ENCODE measurements around the gene PRSS56. TPM values are rescaled to one million over a fixed set of nuclear protein-coding genes. Genes with fewer than 3 reads are reported as not detected.

PRSS56 gene
- total and polyA plus RNA-seq, 2 of the 13 experiments (the other 11 are each of a cell fraction or from before 2014, with no cell fraction given): not detected

DNA sequence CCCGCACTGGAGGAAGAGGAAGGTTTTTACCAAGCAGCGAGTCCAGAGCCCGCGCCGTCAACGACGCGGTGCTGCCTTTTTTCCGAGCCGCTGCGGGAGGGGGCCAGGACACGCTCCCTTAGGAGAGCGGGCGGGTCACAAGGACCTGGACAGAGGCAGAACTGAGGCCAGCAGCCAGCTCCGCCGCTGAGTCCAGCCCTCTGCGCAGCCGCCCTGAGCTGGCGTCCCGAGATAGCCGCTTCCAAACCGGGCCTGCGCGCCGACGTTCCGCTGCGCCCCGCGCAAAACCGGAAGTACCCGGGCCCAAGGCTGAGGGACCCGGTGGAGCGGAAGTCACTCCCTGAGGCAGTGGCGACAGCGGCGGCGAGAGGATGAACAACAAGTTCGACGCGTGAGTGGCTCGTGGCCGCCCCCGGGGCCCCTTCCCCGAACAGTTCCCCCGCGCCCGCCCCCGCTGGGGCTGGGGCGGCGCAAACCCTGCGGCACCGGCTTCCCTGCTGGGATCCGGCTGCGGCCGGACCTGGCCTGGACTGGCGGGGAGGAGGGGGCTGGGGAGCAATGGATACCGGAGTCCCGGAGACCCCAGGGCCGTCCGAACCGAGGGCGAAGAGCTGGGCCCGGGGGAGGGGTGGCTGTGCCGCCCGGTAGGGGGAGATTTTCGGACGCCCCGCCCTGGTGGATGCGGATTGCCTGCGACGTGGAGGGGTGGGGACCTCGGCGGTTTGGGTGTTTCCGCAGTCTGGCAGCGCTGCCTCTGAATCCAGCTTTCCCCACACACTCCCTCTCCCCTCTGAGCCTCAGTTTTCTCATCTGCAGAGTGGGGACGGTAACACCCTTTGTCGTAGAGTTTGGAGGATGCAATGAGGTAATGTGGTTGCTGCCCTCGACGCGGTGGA is 30.4 kb downstream of the PRSS56 start, which contains the start of the genes EIF4E2 and TIGD1 (continued):
- TF ChIP-seq, protein P1, sequence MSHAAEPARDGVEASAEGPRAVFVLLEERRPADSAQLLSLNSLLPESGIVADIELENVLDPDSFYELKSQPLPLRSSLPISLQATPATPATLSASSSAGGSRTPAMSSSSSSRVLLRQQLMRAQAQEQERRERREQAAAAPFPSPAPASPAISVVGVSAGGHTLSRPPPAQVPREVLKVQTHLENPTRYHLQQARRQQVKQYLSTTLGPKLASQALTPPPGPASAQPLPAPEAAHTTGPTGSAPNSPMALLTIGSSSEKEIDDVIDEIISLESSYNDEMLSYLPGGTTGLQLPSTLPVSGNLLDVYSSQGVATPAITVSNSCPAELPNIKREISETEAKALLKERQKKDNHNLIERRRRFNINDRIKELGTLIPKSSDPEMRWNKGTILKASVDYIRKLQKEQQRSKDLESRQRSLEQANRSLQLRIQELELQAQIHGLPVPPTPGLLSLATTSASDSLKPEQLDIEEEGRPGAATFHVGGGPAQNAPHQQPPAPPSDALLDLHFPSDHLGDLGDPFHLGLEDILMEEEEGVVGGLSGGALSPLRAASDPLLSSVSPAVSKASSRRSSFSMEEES (CRISPR knock-in tag; IDR thresholded peaks at IDR 0.05): peak; percentile 94
- TF ChIP-seq STAG1 (CRISPR knock-in tag; IDR thresholded peaks at IDR 0.05) (peak; percentile 27; the same call in 1 of the 2 replicates), PCBP2 (optimal IDR thresholded peaks at IDR 0.05; ENCODE audit: low read depth, low read length, poor library complexity, severe bottlenecking) (no peak), KDM4B (CRISPR knock-in tag; IDR thresholded peaks at IDR 0.05) (peak; percentile 82; the same call in 1 of the 2 replicates), NR2F6 (IDR thresholded peaks at IDR 0.05) (no peak), NR2F6 (CRISPR knock-in tag; IDR thresholded peaks at IDR 0.05) (peak; percentile 88), CENPBD1 (CRISPR knock-in tag; IDR thresholded peaks at IDR 0.05; ENCODE audit: borderline replicate concordance, low read depth) (peak; percentile 98), ZNF225 (CRISPR knock-in tag; IDR thresholded peaks at IDR 0.05) (peak; percentile 99), ZNF577 (CRISPR knock-in tag; IDR thresholded peaks at IDR 0.05; ENCODE audit: borderline replicate concordance, low read depth) (peak; percentile 87), E2F5 (CRISPR knock-in tag; conservative IDR thresholded peaks at IDR 0.05) (peak; percentile 77), ZNF512B (CRISPR knock-in tag; IDR thresholded peaks at IDR 0.05; ENCODE audit: borderline replicate concordance) (peak; percentile 78; the same call in 1 of the 2 replicates), ZNF101 (CRISPR knock-in tag; IDR thresholded peaks at IDR 0.05; ENCODE audit: borderline replicate concordance, low read depth) (peak; percentile 99; the same call in 1 of the 2 replicates), NRL (CRISPR knock-in tag; IDR thresholded peaks at IDR 0.05; ENCODE audit: borderline replicate concordance) (peak; percentile 99), TMF1 (CRISPR knock-in tag; IDR thresholded peaks at IDR 0.05; ENCODE audit: low read depth) (peak; percentile 98), ZNF563 (CRISPR knock-in tag; IDR thresholded peaks at IDR 0.05) (peak; percentile 100), MEIS1 (CRISPR knock-in tag; IDR thresholded peaks at IDR 0.05; ENCODE audit: borderline replicate concordance) (peak; percentile 95), ZNF510 (CRISPR knock-in tag; IDR thresholded peaks at IDR 0.05; ENCODE audit: low read depth) (peak; percentile 94), MBNL3 (CRISPR knock-in tag; conservative IDR thresholded peaks at IDR 0.05) (no peak), CHCHD3 (CRISPR knock-in tag; IDR thresholded peaks at IDR 0.05) (peak; percentile 72), PHB2 (IDR thresholded peaks at IDR 0.05; ENCODE audit: partially characterized antibody) (no peak), ZNF614 (CRISPR knock-in tag; IDR thresholded peaks at IDR 0.05; ENCODE audit: borderline replicate concordance) (peak; percentile 99; the same call in 1 of the 2 replicates), ZBTB38 (CRISPR knock-in tag; IDR thresholded peaks at IDR 0.05) (peak; percentile 98), MAFK (conservative IDR thresholded peaks at IDR 0.05 in 1 of 2, IDR thresholded peaks at IDR 0.05 in 1 of 2; ENCODE audit: low read length in 2 of 2) (no peak), TP53 (CRISPR knock-in tag; conservative IDR thresholded peaks at IDR 0.05) (peak; percentile 93), ZNF17 (CRISPR knock-in tag; IDR thresholded peaks at IDR 0.05) (peak; percentile 93; the same call in 1 of the 2 replicates)

Data from HepG2 (cell line).